Activated CD4-positive, alpha-beta T cell treated with anti-CD3 and anti-CD28 coated beads, Interleukin-2, amount 10 ng/mL, durations not matched to agents 7 days and 5 days (primary cell): Measurements from ENCODE around the gene SLC6A1. TPM values are rescaled to one million over a fixed set of nuclear protein-coding genes. Genes with fewer than 3 reads are reported as not detected.

Experiments
- CTCF ChIA-PET: fragments of 350-600 bp; sonication (Branson Sonifier 250); formaldehyde crosslinking; loops from one replicate; lab custom pipeline; 2021; ENCODE audit warnings: antibody characterized with exemption; lab: Charles Lee
- POLR2A ChIA-PET: fragments of 350-600 bp; sonication (Branson Sonifier 250); formaldehyde crosslinking; loops from one replicate; lab custom pipeline; 2021; ENCODE audit warnings: antibody characterized with exemption; lab: Charles Lee
- DNase-seq: peaks from one replicate; pipeline ENCODE4 v3.0.0-alpha.2; 2020
- H3K27ac Mint-ChIP-seq: one replicate; pipeline ENCODE4 v1.8.0; 2021; ENCODE audit warnings: mild to moderate bottlenecking, moderate library complexity, mixed read lengths
- H3K27me3 Mint-ChIP-seq: one replicate; pipeline ENCODE4 v1.8.0; 2021; ENCODE audit warnings: mixed read lengths
- H3K36me3 Mint-ChIP-seq: one replicate; pipeline ENCODE4 v1.8.0; 2021; ENCODE audit warnings: low read depth, mixed read lengths
- H3K4me1 Mint-ChIP-seq: one replicate; pipeline ENCODE4 v1.8.0; 2021; ENCODE audit warnings: mixed read lengths
- H3K4me3 Mint-ChIP-seq: one replicate; pipeline ENCODE4 v1.8.0; 2021; ENCODE audit warnings: mild to moderate bottlenecking, moderate library complexity, mixed read lengths
- H3K9me3 Mint-ChIP-seq: one replicate; pipeline ENCODE4 v1.8.0; 2021; ENCODE audit warnings: mixed read lengths
- total RNA-seq, 2 experiments: library from RNA; stranded (reverse); gene quantifications; one replicate each; pipeline ENCODE4 v1.2.3, GENCODE V29; 2021

Gene SLC6A1
- total RNA-seq, 2 experiments from 2014 or later = not detected

DNA sequence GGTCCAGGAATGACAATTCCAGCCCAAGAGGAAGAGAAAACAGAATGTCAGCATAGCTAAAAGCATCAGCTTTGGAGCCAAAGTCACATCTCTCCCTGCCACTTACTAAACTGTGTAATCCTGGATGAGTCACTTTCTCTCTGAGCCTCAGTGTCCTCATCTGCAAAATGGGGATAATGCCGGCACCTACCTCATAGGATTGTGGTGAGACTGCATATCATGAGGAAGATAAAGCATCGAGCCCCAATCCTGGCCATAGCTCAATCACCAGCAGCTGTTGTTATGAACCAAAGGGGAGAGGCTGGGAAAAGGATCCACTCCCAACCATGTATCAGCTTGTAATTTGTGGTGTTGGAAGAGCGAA, 9.1 kb downstream of the SLC6A1 start:
- Mint-ChIP-seq H3K9me3 (no peaks in the 10 kb centered on the region), H3K4me1 (no peaks in the 10 kb centered on the region), H3K27me3 (peaks cover 25% of the 10 kb centered on the region), H3K4me3 (no peak overlapping the region), H3K36me3 (no peaks in the 10 kb centered on the region), H3K27ac (no peak overlapping the region)
- POLR2A ChIA-PET = no interaction called here
- CTCF ChIA-PET = no interaction called here
- no peak for DNase-seq

GRCh38 chr3:11002371-11002807, 9.8 kb downstream of the SLC6A1 start:
- H3K27ac Mint-ChIP-seq = no peak overlapping the region
- no peaks in the 10 kb centered on the region for H3K9me3 Mint-ChIP-seq
- ChIA-PET CTCF (no interaction called here), POLR2A (no interaction called here)
- no peaks in the 10 kb centered on the region for H3K36me3 Mint-ChIP-seq
- no peak for DNase-seq
- no peaks in the 10 kb centered on the region for H3K4me1 Mint-ChIP-seq
- no peak overlapping the region for H3K4me3 Mint-ChIP-seq
- peaks cover 24% of the 10 kb centered on the region for H3K27me3 Mint-ChIP-seq

DNA sequence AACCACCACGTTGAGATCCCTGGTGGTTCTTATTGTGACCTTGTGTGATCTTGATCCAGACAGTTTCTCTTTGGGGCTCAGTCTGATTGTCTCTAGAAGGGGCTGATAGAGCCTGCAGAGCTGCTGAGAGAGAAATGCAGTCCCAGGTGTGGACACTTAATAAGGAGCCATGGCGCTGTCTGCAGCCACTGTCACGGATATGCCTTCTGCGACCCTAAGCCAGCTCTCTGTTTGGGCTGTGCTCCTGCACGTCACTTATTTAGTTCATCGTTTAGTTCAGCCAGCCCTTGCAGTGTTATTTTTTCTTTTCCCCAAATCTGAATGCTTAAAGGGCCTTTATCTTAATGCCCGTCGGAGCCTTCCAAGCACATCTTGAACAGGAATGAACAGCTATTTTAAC, 12.0 kb downstream of the SLC6A1 start:
- peaks cover 16% of the 10 kb centered on the region for H3K27me3 Mint-ChIP-seq
- no peak overlapping the region for H3K4me3 Mint-ChIP-seq
- POLR2A ChIA-PET = no interaction called here
- no peak overlapping the region for H3K27ac Mint-ChIP-seq
- no peaks in the 10 kb centered on the region for H3K4me1 Mint-ChIP-seq
- H3K36me3 Mint-ChIP-seq = no peaks in the 10 kb centered on the region
- H3K9me3 Mint-ChIP-seq = no peaks in the 10 kb centered on the region
- DNase-seq = no peak
- CTCF ChIA-PET = no interaction called here

DNA sequence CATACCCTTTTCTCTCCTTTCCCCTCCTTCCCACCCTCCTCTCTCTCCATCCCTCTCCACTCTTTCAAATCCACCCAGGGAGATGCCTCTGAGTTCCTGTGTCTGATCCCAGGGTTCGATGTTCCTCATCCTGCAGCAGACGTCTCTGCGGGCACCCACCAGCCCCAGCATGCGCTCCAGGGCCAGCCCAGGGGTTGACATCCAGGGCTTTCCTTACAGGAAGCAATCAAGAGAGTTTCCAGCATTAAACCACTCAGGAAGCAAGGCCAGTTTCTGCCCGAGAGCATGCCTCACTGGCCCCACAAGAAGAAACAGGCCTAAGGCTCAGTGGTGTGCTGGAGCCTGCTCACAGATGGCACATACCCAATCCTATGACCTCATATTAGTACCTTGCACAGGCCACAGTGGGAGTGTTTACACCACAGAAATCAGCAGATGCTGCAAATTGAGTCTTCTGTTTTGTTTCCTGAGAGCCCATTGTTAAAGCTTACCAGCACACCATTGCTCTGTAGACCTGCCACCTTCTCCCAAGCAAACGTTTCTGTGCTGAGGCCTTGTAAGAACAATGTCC, 13.2 kb downstream of the SLC6A1 start:
- Mint-ChIP-seq H3K4me1 (no peaks in the 10 kb centered on the region), H3K4me3 (no peak overlapping the region), H3K27ac (no peak overlapping the region), H3K9me3 (no peaks in the 10 kb centered on the region), H3K27me3 (peaks cover 15% of the 10 kb centered on the region), H3K36me3 (no peaks in the 10 kb centered on the region)
- DNase-seq = no peak
- POLR2A ChIA-PET = no interaction called here
- CTCF ChIA-PET = interaction anchor here (1.2 kb wide), 1 partner anchor 55 kb away, joined by 3 read pairs; no protein-coding TSS in a partner anchor

- ChIA-PET POLR2A (no interaction called here), CTCF (interaction anchor here (1.2 kb wide), 1 partner anchor 54 kb away, joined by 3 read pairs; no protein-coding TSS in a partner anchor)
- H3K27ac Mint-ChIP-seq = no peak overlapping the region
- peaks cover 7% of the 10 kb centered on the region for H3K27me3 Mint-ChIP-seq
- DNase-seq = no peak
- H3K36me3 Mint-ChIP-seq = no peaks in the 10 kb centered on the region
- H3K4me1 Mint-ChIP-seq = no peaks in the 10 kb centered on the region
- no peak overlapping the region for H3K4me3 Mint-ChIP-seq
- H3K9me3 Mint-ChIP-seq = no peaks in the 10 kb centered on the region
Measured at GRCh38 chr3:11006986-11007933, 14.7 kb downstream of the SLC6A1 start.

- POLR2A ChIA-PET = no interaction called here
- CTCF ChIA-PET = interaction anchor here (1.2 kb wide), 1 partner anchor 20 kb away, joined by 3 read pairs; no protein-coding TSS in a partner anchor
- no peak for DNase-seq
- Mint-ChIP-seq H3K9me3 (no peaks in the 10 kb centered on the region), H3K27me3 (no peaks in the 10 kb centered on the region), H3K27ac (no peak overlapping the region), H3K36me3 (no peaks in the 10 kb centered on the region), H3K4me1 (no peaks in the 10 kb centered on the region), H3K4me3 (no peak overlapping the region)
Measured at GRCh38 chr3:11009898-11010297, 17.4 kb downstream of the SLC6A1 start.

- Mint-ChIP-seq H3K9me3 (no peaks in the 10 kb centered on the region), H3K27me3 (no peaks in the 10 kb centered on the region), H3K4me1 (no peaks in the 10 kb centered on the region), H3K4me3 (no peak overlapping the region), H3K36me3 (no peaks in the 10 kb centered on the region), H3K27ac (no peak overlapping the region)
- POLR2A ChIA-PET = no interaction called here
- DNase-seq = no peak
- CTCF ChIA-PET = no interaction called here
Measured at GRCh38 chr3:11010426-11011165, 18.0 kb downstream of the SLC6A1 start.

- CTCF ChIA-PET = no interaction called here
Measured at GRCh38 chr3:11014253-11014652, 21.7 kb downstream of the SLC6A1 start.

DNA sequence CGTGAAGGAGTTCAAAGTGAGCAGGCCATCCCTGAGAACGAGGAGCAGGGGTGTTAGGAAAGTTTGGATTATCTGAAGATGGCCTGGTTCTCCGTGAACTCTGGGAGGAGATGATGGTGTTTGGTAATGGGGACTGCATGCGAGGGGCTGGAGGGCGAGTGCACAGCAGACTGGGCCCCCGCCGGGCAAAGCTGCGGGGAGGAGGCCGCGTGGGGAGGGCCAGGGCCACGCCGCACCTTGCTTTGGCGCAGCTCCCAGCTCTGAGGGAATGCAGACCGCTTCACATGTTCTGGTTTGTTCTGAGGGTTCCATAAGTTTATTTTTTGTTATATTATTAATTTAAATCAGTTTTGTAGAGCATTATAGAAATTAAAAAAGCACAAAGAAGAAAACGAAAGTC, 22.2 kb downstream of the SLC6A1 start:
- DNase-seq = no peak
- H3K9me3 Mint-ChIP-seq = no peaks in the 10 kb centered on the region
- H3K27ac Mint-ChIP-seq = no peak overlapping the region
- H3K27me3 Mint-ChIP-seq = no peaks in the 10 kb centered on the region
- ChIA-PET POLR2A (no interaction called here), CTCF (no interaction called here)
- H3K36me3 Mint-ChIP-seq = no peaks in the 10 kb centered on the region
- H3K4me3 Mint-ChIP-seq = no peak overlapping the region
- no peaks in the 10 kb centered on the region for H3K4me1 Mint-ChIP-seq

More at GRCh38 chr3:11014253-11014652, 21.7 kb downstream of the SLC6A1 start:
- no peak for DNase-seq
- H3K9me3 Mint-ChIP-seq = no peaks in the 10 kb centered on the region
- POLR2A ChIA-PET = no interaction called here
- no peaks in the 10 kb centered on the region for H3K36me3 Mint-ChIP-seq
- no peak overlapping the region for H3K4me3 Mint-ChIP-seq
- H3K27me3 Mint-ChIP-seq = no peaks in the 10 kb centered on the region
- H3K27ac Mint-ChIP-seq = no peak overlapping the region
- H3K4me1 Mint-ChIP-seq = no peaks in the 10 kb centered on the region

- no peaks in the 10 kb centered on the region for H3K27me3 Mint-ChIP-seq
- H3K36me3 Mint-ChIP-seq = no peaks in the 10 kb centered on the region
- no peaks in the 10 kb centered on the region for H3K4me1 Mint-ChIP-seq
- H3K27ac Mint-ChIP-seq = no peak overlapping the region
- no peaks in the 10 kb centered on the region for H3K9me3 Mint-ChIP-seq
- CTCF ChIA-PET = no interaction called here
- POLR2A ChIA-PET = no interaction called here
- DNase-seq = no peak
- H3K4me3 Mint-ChIP-seq = no peak overlapping the region
Measured at GRCh38 chr3:11015369-11015768, 22.8 kb downstream of the SLC6A1 start.

- CTCF ChIA-PET = no interaction called here
- H3K36me3 Mint-ChIP-seq = no peaks in the 10 kb centered on the region
- H3K4me1 Mint-ChIP-seq = no peaks in the 10 kb centered on the region
- H3K4me3 Mint-ChIP-seq = no peak overlapping the region
- POLR2A ChIA-PET = no interaction called here
- H3K27me3 Mint-ChIP-seq = peaks cover 2% of the 10 kb centered on the region
- H3K9me3 Mint-ChIP-seq = no peaks in the 10 kb centered on the region
- H3K27ac Mint-ChIP-seq = no peak overlapping the region
- no peak for DNase-seq
Measured at GRCh38 chr3:11016727-11017126, 24.2 kb downstream of the SLC6A1 start.

DNA sequence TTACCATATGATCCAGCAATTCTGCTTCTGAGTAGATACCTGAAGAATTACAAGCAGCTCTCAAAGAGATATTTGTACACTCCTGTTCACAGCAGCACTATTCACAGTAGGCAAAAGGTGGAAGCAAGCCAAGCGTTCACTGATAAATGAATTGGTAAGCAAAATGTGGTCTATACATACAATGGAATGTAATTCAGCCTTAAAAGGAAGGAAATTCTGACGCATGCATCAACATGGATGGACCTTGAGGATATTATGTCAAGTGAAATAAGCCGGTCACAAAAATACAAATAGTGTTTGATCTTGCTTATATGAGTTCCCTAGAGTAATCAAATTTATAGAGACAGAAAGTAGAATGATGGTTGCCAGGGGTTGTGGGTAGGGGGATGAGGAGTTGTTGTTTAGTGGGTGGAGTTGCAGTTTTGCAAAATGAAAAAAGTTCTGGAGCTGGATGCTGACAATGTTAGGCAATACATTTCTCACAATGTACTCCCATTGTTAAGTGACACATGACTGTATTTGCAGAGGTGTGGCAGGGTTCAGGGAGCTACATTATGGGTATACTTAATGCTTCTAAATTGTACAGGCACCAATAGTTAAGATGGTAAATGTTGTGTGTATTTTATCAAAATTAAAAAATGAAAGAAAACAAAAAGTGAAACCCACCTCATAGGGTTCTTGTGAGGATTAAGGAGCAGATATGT, 26.7 kb downstream of the SLC6A1 start:
- H3K27me3 Mint-ChIP-seq = peaks cover 7% of the 10 kb centered on the region

More for the DNA sequence above, 26.7 kb downstream of the SLC6A1 start:
- Mint-ChIP-seq H3K4me3 (no peak overlapping the region), H3K4me1 (no peaks in the 10 kb centered on the region), H3K27ac (no peak overlapping the region), H3K9me3 (no peaks in the 10 kb centered on the region), H3K36me3 (no peaks in the 10 kb centered on the region)
- ChIA-PET POLR2A (no interaction called here), CTCF (no interaction called here)
- DNase-seq = no peak
